DOHH2 (cell line): ENCODE results near the gene NFE2L3.

Experiments
- CTCF ChIP-seq: fragments of 200-600 bp; sonication (generic); IDR thresholded peaks from one replicate; pipeline ENCODE4 v1.5.1; 2014; ENCODE audit warnings: antibody characterized with exemption, mild to moderate bottlenecking, low read depth, low read length; ENCODE audit not compliant: poor library complexity, severe bottlenecking
- EZH2phosphoT487 ChIP-seq: fragments of 200-600 bp; sonication (generic); IDR thresholded peaks from 2 replicates; pipeline ENCODE4 v1.6.1; 2017; ENCODE audit warnings: borderline replicate concordance, mild to moderate bottlenecking, antibody characterized with exemption, low read length, moderate library complexity, mixed read lengths

GRCh38 chr7:26191233-26191973 is 39.4 kb downstream of the NFE2L3 start:
- TF ChIP-seq CTCF (no peak), EZH2phosphoT487 (no peak)
